Natural killer cell treated with Interleukin-12 subunit alpha and Interleukin-12 subunit beta and Interleukin-15 and Interleukin-18, amount 100 ng/mL, for 72 hours (primary cell): Measurements from ENCODE around the gene RBSN. TPM values are rescaled to one million over a fixed set of nuclear protein-coding genes. Genes with fewer than 3 reads are reported as not detected.

Source experiments
- ATAC-seq, 2 donors: fragments of 150-1000 bp; cut with Tn5 transposase in 1 of 2; sonication (Bioruptor Pico), chemical (Tn5 transposase) in 1 of 2; 2 replicates each; pipeline ENCODE4 v1.10.0; 2021
- DNase-seq: peaks from one replicate; pipeline ENCODE4 v3.0.0; 2022; ENCODE audit warnings: low spot score
- H3K27ac Mint-ChIP-seq, 2 donors: 1 replicate in 1 of 2; 2 replicates in 1 of 2; pipeline ENCODE4 v1.8.0; 2022; ENCODE audit warnings: mixed read lengths in 2 of 2, mild to moderate bottlenecking in 1 of 2, moderate library complexity in 1 of 2
- H3K27me3 Mint-ChIP-seq, 2 donors: 1 replicate in 1 of 2; 2 replicates in 1 of 2; pipeline ENCODE4 v1.8.0; 2022; ENCODE audit warnings: mixed read lengths in 2 of 2
- H3K36me3 Mint-ChIP-seq: one replicate; pipeline ENCODE4 v1.8.0; 2022; ENCODE audit warnings: mixed read lengths
- H3K4me1 Mint-ChIP-seq, 2 donors: 1 replicate in 1 of 2; 2 replicates in 1 of 2; pipeline ENCODE4 v1.8.0; 2022; ENCODE audit warnings: low read depth in 2 of 2, mixed read lengths in 2 of 2, mild to moderate bottlenecking in 1 of 2
- H3K4me3 Mint-ChIP-seq: one replicate; pipeline ENCODE4 v1.8.0; 2022; ENCODE audit warnings: mixed read lengths
- H3K9me3 Mint-ChIP-seq: 2 replicates; pipeline ENCODE4 v1.8.0; 2022; ENCODE audit warnings: mixed read lengths
- total RNA-seq, 2 donors: library from RNA; stranded (reverse); gene quantifications; one replicate each; pipeline ENCODE4 v1.2.3, GENCODE V29; 2022

Gene RBSN
- total RNA-seq, 2 donors from 2014 or later, result 17.9 to 19.1 TPM

DNA sequence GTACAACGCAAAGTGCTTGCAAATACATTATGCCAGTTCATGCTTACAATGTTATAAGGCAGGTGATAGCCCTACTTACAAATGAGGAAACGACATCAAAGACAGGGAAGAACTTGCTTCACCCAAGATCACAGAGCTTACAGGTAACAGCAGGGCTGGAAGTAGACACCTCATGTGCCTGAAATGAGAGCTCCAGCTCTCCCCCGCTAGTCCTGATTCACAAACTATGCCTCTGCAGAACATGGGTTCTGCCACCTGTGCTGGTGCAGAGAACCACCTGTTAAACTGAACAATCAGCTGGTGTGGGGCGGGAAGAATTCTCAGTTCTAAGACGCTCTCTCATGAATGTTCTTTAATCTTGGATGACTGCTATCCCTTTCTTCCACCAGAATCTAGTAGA lies 7.4 kb downstream of the RBSN start:
- no peak for DNase-seq
- no peak for ATAC-seq
- H3K27ac Mint-ChIP-seq, result no peak overlapping the region
- no peaks in the 10 kb centered on the region for H3K36me3 Mint-ChIP-seq
- H3K9me3 Mint-ChIP-seq, result no peaks in the 10 kb centered on the region
- no peak overlapping the region for H3K4me3 Mint-ChIP-seq
- H3K27me3 Mint-ChIP-seq, result no peaks in the 10 kb centered on the region
- no peaks in the 10 kb centered on the region for H3K4me1 Mint-ChIP-seq

DNA sequence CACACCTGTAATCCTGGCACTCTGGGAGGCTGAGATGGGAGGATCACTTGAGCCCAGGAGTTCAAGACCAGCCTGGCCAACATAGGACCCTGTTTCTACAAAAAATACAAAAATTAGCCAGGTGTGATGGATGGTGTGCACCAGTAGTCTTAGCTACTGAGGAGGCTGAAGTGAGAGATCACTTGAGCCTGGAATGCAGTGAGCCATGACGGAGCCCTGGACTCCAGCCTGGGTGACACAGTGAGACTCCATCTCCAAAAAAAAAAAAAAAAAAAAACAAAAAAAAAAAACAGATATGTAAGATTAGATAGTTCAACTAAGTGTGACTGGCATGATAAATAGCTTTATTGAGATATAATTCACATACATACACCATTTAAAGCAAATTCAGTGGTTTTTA lies 9.7 kb downstream of the RBSN start:
- no peaks in the 10 kb centered on the region for H3K4me1 Mint-ChIP-seq
- no peak overlapping the region for H3K27ac Mint-ChIP-seq
- H3K27me3 Mint-ChIP-seq, result no peaks in the 10 kb centered on the region
- H3K9me3 Mint-ChIP-seq, result no peaks in the 10 kb centered on the region
- DNase-seq (no peak), ATAC-seq (no peak)
- no peak overlapping the region for H3K4me3 Mint-ChIP-seq
- H3K36me3 Mint-ChIP-seq, result peaks cover 11% of the 10 kb centered on the region

DNA sequence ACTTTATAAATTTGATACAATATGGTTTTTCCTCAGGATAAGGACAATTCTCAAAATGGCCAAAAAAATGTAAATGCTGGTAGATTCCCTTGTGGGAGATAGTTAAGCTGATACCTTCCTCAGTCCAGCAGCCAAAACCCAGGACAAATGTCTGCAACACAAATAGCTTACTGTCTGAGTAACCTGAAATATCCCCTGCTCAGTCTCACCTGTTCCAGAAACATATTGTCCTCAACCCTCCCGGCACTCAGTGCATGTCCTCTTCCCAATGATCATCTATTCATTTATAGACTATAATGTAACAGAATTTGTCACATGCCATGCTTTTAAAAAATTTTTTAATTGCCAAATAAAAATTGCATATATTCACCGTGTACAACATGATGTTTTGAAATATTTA lies 12.2 kb downstream of the RBSN start:
- no peak for DNase-seq
- Mint-ChIP-seq H3K27ac (no peak overlapping the region), H3K9me3 (no peaks in the 10 kb centered on the region), H3K4me3 (no peak overlapping the region), H3K27me3 (no peaks in the 10 kb centered on the region), H3K4me1 (peaks cover 2 to 5% of the 10 kb centered on the region in 2 donors), H3K36me3 (peaks cover 22% of the 10 kb centered on the region)
- ATAC-seq, result no peak

GRCh38 chr3:15086263-15086662 lies 12.7 kb downstream of the RBSN start:
- no peak for ATAC-seq
- Mint-ChIP-seq H3K36me3 (peaks cover 24% of the 10 kb centered on the region), H3K4me1 (peaks cover 2 to 5% of the 10 kb centered on the region in 2 donors), H3K27me3 (no peaks in the 10 kb centered on the region), H3K4me3 (no peak overlapping the region), H3K27ac (no peak overlapping the region), H3K9me3 (no peaks in the 10 kb centered on the region)
- DNase-seq, result no peak

DNA sequence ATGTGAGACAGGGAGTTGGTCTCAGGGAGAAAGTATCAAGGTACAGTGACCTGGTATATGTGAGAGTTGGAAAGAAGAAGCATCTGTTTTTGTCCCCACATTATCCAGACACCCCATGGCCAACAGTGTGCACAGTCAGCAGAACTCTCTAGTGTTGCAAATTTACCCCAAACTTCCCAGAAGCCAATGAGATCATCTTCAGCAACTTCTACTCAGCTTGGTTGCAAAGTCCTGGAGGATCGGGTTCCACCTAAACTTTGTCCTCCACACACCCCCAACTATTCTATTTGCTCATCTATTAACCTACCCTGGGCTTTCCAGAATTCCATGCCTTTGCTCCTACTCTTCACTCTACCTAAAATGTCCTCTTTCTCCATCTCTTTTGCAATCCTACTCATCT lies 15.7 kb downstream of the RBSN start:
- peaks cover 37% of the 10 kb centered on the region for H3K36me3 Mint-ChIP-seq
- DNase-seq (no peak), ATAC-seq (no peak)
- H3K4me1 Mint-ChIP-seq, result peaks cover 2 to 5% of the 10 kb centered on the region in 2 donors
- H3K27ac Mint-ChIP-seq, result peak overlapping the region in 1 of 2 donors; percentile 56
- H3K27me3 Mint-ChIP-seq, result no peaks in the 10 kb centered on the region
- H3K9me3 Mint-ChIP-seq, result no peaks in the 10 kb centered on the region
- H3K4me3 Mint-ChIP-seq, result no peak overlapping the region

DNA sequence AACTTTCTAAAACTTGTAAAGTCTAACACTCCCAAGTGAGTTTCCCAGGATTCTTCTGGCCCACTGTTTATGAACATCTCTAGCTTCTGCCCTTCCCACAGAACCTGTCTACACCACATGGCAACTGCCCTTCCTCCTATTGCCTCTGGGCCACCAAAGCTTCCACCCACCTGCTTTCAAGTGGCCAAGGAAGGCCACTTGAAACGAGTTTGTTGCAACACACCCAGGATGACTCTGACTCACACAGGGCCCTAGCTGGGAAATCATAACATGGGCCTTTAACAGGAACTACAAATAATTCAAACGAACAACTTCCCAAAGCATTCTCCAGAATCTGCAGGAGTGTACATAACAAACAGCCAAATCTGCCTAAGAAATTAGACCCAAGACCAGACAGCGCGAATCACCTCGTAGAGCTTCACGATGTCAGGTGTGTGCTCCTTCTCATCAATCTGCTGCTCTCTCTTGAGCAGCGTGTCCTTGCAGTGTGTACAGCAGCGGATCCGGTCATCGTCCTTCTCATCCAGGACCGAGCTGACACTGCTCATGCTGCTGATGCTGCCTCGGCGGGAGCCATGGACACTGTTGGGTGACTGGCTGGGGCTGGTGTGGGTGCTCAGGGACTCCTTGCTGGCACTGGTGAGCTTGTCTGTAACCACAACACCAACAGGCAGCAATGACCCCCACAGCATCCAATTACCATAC lies 16.8 kb downstream of the RBSN start:
- Mint-ChIP-seq H3K4me3 (no peak overlapping the region), H3K27ac (no peak overlapping the region)
- ATAC-seq, result peak in 1 of 2 donors; percentile 6

DNA sequence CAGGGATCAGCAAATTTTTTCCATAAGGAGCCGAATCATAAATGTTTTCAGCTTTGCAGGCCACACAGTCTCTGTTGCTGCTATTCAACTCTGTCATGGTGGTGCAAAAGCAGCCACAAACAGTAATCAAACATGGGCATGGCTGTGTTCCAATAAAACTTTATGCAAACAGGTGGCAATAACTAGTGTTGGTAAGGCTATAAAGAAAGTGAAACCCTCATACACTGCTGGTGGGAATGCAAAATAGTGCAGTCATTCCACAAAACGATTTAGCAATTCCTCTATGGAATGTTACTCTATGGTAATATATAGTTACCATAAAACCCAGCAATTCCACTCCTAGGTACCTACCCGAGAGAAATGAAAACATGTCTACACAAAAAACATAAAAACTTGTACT lies 19.9 kb downstream of the RBSN start:
- DNase-seq (no peak), ATAC-seq (no peak)
- H3K4me3 Mint-ChIP-seq, result no peak overlapping the region
- H3K9me3 Mint-ChIP-seq, result no peaks in the 10 kb centered on the region
- H3K27ac Mint-ChIP-seq, result no peak overlapping the region
- H3K36me3 Mint-ChIP-seq, result peaks cover 47% of the 10 kb centered on the region
- H3K4me1 Mint-ChIP-seq, result peaks cover 2 to 5% of the 10 kb centered on the region in 2 donors
- no peaks in the 10 kb centered on the region for H3K27me3 Mint-ChIP-seq

More for the DNA sequence above, 16.8 kb downstream of the RBSN start:
- Mint-ChIP-seq H3K4me1 (peaks cover 2 to 5% of the 10 kb centered on the region in 2 donors), H3K9me3 (no peaks in the 10 kb centered on the region), H3K36me3 (peaks cover 46% of the 10 kb centered on the region), H3K27me3 (no peaks in the 10 kb centered on the region)
- DNase-seq, result no peak

- ATAC-seq (no peak), DNase-seq (no peak)
- no peak overlapping the region for H3K4me3 Mint-ChIP-seq
- no peaks in the 10 kb centered on the region for H3K27me3 Mint-ChIP-seq
- no peaks in the 10 kb centered on the region for H3K9me3 Mint-ChIP-seq
- peaks cover 0 to 6% of the 10 kb centered on the region in 2 donors for H3K4me1 Mint-ChIP-seq
- H3K27ac Mint-ChIP-seq, result no peak overlapping the region
- peaks cover 33% of the 10 kb centered on the region for H3K36me3 Mint-ChIP-seq
Measured at GRCh38 chr3:15074500-15074899, 24.4 kb downstream of the RBSN start.

GRCh38 chr3:15071699-15072098 lies 27.2 kb downstream of the RBSN start:
- ATAC-seq (no peak), DNase-seq (no peak)
- Mint-ChIP-seq H3K36me3 (peaks cover 20% of the 10 kb centered on the region), H3K27me3 (no peaks in the 10 kb centered on the region), H3K9me3 (no peaks in the 10 kb centered on the region), H3K4me3 (no peak overlapping the region), H3K4me1 (peaks cover 0 to 6% of the 10 kb centered on the region in 2 donors), H3K27ac (no peak overlapping the region)

GRCh38 chr3:15069441-15069840 lies 29.5 kb downstream of the RBSN start:
- no peak overlapping the region for H3K4me3 Mint-ChIP-seq
- peaks cover 5 to 13% of the 10 kb centered on the region in 2 donors for H3K4me1 Mint-ChIP-seq
- H3K9me3 Mint-ChIP-seq, result no peaks in the 10 kb centered on the region
- ATAC-seq (no peak), DNase-seq (no peak)
- no peaks in the 10 kb centered on the region for H3K27me3 Mint-ChIP-seq
- no peak overlapping the region for H3K27ac Mint-ChIP-seq
- peaks cover 9% of the 10 kb centered on the region for H3K36me3 Mint-ChIP-seq

DNA sequence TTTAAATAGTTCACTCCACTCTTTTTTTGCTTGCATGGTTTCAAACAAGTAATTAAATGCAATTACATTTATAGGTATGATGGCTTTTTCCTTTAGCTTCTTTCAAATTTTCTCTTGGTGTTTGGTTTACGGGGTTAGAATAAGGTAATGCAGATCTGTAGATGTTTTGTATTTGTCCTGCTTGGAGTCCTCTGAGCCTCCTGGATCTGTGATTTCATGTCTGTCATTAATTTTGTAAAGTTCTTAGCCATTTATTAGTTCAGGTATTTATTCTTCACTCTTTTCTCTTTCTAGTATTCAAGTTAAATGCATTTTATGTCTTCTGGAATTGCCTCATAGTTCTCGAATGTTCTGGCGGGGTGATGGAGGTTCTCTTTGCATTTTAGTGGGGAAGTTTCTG lies 32.5 kb downstream of the RBSN start:
- Mint-ChIP-seq H3K27me3 (no peaks in the 10 kb centered on the region), H3K27ac (no peak overlapping the region), H3K4me3 (peak overlapping the region; percentile 1), H3K9me3 (no peaks in the 10 kb centered on the region), H3K36me3 (peaks cover 2% of the 10 kb centered on the region), H3K4me1 (peaks cover 18 to 19% of the 10 kb centered on the region in 2 donors)
- no peak for ATAC-seq
- no peak for DNase-seq

- peaks cover 18 to 19% of the 10 kb centered on the region in 2 donors for H3K4me1 Mint-ChIP-seq
- DNase-seq, result no peak
- H3K27ac Mint-ChIP-seq, result peak overlapping the region in 1 of 2 donors; percentile 87
- H3K36me3 Mint-ChIP-seq, result no peaks in the 10 kb centered on the region
- ATAC-seq, result no peak
- peak overlapping the region; percentile 91 for H3K4me3 Mint-ChIP-seq
- H3K9me3 Mint-ChIP-seq, result no peaks in the 10 kb centered on the region
- H3K27me3 Mint-ChIP-seq, result no peaks in the 10 kb centered on the region
Measured at GRCh38 chr3:15065550-15066007, 33.4 kb downstream of the RBSN start.

DNA sequence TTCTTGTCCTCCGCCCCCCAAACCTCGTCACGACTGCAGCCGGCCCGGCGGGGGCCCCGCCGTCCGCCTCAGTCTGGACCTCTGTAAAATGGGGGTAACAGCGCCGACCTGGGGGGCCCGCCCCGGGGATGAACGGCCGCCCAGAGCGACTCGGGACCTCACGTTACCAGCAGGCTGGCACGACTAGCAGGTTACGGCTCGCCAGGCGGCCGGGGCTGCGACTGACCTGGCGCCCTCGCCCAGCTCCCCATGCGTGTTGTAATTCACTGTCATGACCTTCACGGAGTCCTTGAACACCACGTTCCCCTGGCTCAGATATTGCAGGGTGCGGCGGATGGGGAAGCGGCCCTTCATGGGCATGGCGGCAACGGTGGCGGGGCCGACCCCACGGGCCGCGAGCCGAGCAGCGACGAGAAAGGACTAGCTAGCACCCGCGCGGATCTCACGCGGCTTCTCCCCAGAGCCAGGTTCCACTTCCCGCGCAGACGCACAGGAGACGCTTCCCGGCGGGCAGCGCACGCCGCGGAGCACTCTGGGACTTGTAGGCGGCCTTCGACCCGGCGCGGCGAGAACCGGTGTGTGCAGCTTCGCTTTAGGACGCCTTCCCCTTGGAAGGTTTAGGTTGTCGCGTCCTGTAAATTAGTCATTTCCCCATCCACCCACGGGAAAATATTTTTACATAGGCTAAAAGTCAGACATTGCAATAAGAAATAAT lies 34.0 kb downstream of the RBSN start, which contains the start of gene MRPS25:
TSS of gene MRPS25 (minus strand) at position 481 of the 715 bp plus-strand sequence. CDS start at position 360, 121 bp downstream.
- no peaks in the 10 kb centered on the region for H3K36me3 Mint-ChIP-seq
- DNase-seq, result peak; percentile 93
- H3K27ac Mint-ChIP-seq, result peak within 1 kb of the TSS; percentile 82 to 87
- H3K9me3 Mint-ChIP-seq, result no peaks in the 10 kb centered on the region
- peak within 1 kb of the TSS; percentile 91 for H3K4me3 Mint-ChIP-seq
- peaks cover 16 to 18% of the 10 kb centered on the region in 2 donors for H3K4me1 Mint-ChIP-seq
- ATAC-seq, result peak; percentile 99
- no peaks in the 10 kb centered on the region for H3K27me3 Mint-ChIP-seq

DNA sequence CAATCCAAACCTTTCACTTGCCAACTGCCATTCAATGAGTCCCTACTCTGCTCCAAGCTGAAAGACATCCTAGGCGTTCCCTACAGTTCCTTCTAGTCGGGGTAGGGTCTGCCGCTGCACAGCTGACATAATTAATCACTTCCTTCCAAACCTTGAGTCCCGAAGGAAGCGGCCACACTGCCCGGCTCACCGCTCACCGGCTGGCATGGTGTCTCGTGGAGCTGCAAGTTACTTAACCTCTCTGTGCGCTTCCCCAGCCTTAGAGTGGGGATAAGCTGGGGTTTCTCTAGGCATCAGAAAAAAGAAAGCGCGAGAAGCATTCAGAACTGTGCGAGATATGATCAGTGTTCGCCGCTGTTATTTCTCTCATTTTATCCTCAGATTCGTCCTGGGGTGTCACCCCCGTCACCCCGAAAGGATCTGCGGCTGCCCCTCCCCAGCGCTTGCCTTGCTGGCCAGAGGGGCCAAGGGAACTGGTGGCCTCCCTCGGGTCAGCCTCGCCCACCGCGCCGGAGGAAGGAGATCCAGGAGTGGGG lies 34.6 kb downstream of the RBSN start:
- peak overlapping the region; percentile 82 to 87 for H3K27ac Mint-ChIP-seq
- ATAC-seq (peak in 1 of 2 donors; percentile 27), DNase-seq (no peak)
- no peaks in the 10 kb centered on the region for H3K27me3 Mint-ChIP-seq
- H3K36me3 Mint-ChIP-seq, result no peaks in the 10 kb centered on the region
- H3K4me3 Mint-ChIP-seq, result peak overlapping the region; percentile 91
- H3K4me1 Mint-ChIP-seq, result peaks cover 16 to 18% of the 10 kb centered on the region in 2 donors
- H3K9me3 Mint-ChIP-seq, result no peaks in the 10 kb centered on the region
